Activated T-cell treated with anti-CD3 and anti-CD28 coated beads for 1 hour (primary cell): ENCODE data around the gene C2CD2L.
"Not testable (repeated sequence)": the region's sequence is repeated elsewhere in the genome, so short reads cannot be mapped to it uniquely, and the experiment has no call there.

ENCODE experiments used
- DNase-seq: peaks from one replicate; pipeline ENCODE4 v3.0.0-alpha.2; 2020; ENCODE audit warnings: low read depth

The C2CD2L gene

DNA sequence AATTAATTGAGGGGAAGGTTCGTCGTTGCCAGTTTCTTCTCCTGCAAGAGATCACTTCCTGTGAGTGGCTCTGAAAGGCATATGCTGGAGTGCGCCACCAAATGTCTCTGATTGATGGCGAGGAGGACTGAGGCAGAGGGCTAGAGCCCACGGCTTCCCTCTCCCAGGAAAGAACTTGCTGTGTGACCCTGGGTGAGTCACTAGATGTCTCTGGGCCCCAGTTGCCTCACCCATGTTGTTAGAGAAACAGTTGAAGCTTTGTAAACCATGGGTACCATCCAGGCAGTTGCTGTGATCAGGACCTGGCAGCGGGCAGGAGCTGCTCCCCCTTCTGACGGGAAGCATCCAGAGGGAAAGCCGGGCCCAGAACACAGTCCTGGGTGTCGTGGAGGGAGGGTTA lies 44.9 kb downstream of the C2CD2L start:
- DNase-seq: no peak

DNA sequence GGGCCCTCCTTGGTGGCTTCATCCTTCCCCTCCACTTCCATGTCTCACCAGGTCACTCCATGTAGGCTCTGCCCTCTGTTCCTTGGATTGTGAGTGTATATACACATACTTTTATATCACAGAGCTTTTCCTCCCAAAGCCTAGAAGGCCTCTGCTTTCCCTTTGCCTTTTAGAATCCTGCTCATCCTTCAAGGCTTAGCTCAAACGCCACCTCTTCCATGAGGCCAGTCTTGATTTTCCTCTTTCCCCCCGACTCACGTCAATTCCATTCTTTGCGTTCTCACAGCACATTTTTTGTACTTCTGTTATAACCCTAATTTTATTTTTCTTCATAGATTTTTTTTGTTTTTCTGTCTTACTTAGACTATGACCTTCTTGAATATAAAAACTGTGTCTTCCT lies 45.5 kb downstream of the C2CD2L start:
- DNase-seq: no peak

DNA sequence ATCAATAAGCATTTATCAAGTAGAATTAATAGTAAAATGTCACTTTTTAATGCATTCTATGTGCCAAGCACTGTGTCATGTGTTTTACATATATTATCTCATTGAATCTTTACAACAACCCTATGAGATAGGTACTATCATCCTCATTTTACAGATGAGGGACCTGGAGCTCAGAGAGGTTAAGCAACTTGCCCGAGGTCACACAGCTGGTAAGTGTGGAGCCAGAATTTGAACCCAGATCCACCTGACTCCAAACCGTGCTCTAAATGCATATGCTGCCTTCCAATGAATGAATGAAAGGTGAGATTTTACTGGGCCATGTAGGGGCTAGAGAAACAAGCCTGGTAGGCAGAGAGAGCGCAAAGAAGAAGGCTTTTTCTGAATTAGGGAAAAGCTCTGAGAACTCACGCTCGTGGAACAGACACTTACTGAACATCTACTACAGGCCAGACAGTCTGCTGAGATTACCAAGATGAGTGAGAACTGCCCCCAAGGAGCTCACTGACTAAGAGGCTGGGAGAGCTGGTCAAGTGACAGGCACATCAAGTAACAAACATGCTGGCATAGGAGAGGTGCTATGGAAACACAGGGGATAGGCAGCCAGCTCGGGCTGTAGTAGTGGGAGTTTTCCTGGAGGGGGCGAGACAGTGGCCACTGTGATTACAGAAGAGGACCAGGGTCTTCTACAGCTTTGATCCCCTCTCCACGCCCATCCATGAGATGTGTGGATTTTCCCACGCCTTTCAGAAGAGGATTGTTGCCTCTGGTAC lies 46.1 kb downstream of the C2CD2L start:
- no peak for DNase-seq

DNA sequence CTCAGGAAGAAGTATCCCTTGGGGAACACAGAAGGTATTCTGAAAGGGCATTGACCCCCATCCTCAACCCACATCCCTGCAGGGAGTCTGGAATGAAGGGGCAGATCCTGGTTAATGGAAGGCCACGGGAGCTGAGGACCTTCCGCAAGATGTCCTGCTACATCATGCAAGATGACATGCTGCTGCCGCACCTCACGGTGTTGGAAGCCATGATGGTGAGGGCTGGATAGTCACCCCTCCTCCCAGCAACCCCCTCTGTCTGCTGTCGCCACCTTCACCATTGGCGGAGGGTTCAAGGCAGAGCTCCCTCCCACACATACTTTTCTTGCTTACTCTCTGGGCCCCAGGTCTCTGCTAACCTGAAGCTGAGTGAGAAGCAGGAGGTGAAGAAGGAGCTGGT lies 47.0 kb downstream of the C2CD2L start:
- DNase-seq: no peak

DNA sequence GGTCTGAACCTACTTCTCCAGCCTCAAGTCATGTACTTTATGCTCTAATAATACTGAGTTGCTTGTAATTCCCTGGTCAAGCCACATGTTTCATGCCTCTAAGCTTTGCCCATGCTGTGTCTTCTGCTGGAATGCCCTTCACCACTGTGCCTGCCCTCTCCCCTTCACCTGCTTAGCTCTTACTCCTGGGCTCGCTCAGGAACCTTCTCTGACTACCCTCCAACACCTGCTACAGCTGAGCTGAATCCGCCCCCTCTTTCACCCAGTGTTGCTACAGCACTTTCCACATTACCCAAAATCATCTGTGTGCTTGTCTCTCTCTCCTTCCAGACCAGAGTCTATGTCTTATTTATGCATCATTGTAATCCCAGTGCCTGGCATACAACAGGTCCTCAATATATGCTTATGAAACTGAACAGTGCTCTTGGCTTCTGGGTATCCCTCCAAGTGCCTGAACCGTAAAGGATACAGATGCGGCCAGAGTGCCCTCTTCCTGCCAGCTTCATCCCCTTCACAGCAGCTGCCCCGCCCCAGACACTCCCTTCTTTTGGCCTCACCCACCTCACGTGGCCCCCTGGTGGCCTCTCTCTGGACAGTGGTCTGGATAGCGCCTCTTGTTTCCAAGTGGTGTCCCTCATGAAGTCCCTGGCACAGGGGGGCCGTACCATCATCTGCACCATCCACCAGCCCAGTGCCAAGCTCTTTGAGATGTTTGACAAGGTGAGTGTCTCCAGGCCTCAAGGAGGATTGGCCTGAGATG lies 48.8 kb downstream of the C2CD2L start:
- no peak for DNase-seq

DNA sequence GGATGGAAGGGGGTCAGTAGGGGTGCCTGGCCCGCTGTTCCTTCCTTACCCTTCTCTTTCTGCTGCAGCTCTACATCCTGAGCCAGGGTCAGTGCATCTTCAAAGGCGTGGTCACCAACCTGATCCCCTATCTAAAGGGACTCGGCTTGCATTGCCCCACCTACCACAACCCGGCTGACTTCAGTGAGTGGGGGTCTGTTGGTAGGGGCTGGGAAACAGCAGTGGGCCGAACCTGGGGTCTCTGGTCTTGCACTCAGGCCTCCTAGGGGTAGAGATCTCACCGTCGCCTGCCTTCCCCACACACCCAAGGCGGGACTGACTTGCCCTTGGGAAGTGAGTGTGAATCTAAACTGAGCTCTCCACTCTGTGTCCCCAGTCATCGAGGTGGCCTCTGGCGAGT lies 49.4 kb downstream of the C2CD2L start:
- DNase-seq: no peak

DNA sequence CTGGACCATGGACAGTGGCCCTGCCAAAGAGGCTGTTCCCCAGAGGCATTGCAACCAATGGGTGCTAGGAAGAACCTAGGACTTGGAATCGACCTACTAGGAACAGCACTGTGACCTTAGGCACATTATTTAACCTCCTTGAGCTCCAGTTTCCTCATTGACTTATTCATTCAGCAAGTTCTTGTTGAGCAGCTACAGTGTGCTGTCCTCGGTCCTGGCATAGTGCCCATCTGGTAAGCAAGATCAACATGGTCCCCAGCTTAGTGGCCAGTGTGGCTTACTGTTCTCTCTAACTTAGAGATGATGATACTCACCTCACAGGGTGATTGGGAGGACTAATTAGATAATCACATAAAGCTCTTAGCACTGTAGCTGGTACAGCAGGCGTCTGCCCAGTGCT lies 49.9 kb downstream of the C2CD2L start:
- DNase-seq: no peak

DNA sequence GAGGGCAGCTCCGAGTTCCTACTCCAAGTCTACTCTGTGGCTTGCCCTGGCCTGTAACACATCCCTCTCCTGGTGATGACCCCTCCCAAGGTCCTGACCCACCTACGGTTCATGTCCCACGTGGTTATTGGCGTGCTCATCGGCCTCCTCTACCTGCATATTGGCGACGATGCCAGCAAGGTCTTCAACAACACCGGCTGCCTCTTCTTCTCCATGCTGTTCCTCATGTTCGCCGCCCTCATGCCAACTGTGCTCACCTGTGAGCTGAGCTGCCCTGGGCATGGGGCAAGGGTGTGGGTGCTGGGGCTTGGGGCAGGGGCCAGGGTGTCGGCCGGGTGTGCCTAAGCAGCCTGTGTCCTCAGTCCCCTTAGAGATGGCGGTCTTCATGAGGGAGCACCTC lies 51.3 kb downstream of the C2CD2L start:
- no peak for DNase-seq

DNA sequence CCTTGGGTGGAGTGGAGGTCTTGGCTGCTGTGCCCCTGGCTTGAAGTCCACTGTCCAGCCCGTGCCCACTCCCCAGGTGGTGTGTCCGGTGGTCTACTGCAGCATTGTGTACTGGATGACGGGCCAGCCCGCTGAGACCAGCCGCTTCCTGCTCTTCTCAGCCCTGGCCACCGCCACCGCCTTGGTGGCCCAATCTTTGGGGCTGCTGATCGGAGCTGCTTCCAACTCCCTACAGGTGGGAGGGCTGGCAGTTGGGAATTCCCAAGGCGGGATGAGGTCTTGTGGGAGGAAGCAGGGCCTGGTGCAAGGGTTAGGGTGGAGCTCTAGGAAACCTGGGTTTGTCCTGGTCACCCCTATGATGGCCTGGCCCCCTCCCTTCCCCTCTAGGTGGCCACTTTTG lies 53.0 kb downstream of the C2CD2L start:
- DNase-seq: no peak

DNA sequence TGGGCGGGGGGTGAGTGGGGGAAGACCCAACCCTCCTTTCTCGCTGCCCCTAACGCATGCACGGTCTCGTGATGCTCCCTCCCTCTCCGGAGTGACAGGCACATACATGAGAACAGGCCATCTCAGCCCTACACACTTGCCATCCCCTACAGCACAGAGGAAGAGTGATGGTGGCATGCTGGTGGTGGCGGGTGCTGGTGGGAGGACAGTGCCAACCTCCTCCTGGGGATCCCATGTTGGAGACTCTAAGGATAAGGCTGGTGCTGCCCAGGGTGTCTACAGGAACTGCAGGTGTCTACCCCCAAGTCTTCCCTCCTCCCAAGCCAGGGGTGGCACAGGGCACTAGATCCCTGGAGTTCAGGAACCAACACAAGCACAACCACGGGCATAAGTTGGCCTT lies 54.7 kb downstream of the C2CD2L start:
- DNase-seq: no peak

DNA sequence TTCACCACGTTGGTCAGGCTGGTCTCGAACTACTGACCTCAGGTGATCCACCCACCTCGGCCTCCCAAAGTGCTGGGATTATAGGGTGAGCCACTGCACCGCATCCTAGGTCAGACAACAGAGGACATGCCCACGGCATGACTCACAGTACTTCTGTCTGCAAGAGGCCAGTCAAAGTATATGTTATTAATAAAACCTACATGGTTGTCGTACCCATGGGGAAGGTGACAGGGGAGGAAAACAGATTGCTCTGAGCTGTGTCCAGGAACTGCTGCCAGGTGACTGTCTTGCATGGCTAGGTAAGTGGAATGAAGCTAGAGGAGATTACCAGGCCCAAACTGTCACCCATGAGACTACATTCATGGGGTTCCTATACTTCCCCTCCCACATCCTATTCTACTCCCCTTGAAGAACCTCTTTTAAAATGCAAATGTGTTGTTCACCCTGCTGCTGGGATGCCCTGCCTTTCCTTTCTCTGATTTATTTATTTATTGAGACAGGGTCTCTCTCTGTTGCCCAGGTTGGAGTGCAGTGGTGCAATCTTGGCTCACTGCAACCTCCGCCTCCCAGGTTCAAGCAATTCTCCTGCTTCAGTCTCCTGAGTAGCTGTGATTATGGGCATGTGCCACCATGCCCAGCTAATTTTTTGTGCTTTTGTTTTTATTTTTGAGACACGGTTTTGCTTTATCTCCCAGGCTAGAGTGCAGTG lies 59.4 kb downstream of the C2CD2L start:
- DNase-seq: no peak

DNA sequence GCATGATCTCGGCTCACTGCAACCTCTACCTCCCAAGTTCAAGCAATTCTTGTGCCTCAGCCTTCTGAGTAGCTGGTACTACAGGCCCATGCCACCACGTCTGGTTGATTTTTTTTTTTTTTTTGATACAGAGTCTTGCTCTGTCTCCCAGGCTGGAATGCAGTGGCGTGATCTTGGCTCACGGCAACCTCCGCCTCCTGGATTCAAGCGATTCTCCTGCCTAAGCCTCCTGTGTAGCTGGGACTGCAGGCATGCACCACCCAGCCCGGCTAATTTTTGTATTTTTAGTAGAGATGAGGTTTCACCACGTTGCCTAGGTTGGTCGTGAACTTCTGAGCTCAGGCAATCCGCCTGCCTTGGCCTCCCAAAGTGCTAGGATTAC lies 59.9 kb downstream of the C2CD2L start:
- DNase-seq: not testable (repeated sequence)

DNA sequence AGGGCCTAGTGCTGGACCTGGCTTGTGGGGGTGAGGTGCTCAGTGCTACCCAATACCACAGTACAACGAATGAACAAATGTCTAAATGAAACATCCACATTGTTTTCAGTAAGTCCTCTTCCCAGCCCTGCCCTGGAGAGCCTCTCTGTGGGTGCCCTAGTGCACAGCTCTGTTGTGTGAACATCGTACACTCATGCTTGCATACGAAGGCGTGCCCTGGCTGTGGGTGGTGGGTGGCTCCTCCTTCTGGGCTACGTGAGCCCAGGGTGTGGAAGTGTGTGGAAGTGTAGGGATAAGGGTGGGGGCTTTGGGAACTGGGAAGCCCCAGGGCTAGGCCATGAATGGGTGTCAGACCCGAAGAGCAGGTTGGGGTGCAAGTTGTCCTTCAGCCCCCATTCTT lies 60.8 kb downstream of the C2CD2L start:
- DNase-seq: no peak
